Tibial artery (tissue), 4 donors: ENCODE measurements around the gene MRPS23.

Experiments
- DNase-seq, 2 donors: peaks; one replicate each; pipeline ENCODE4 v3.0.0-alpha.2; 2019
- H3K27ac ChIP-seq, 2 donors: fragments of 200-600 bp; sonication (generic) in 1 of 2; 1 replicate in 1 of 2; 2 replicates in 1 of 2; pipeline ENCODE4 v1.5.1; 2018 to 2019; ENCODE audit warnings: mild to moderate bottlenecking in 1 of 2
- H3K27me3 ChIP-seq, 2 donors: fragments of 200-600 bp; sonication (generic) in 1 of 2; one replicate each; pipeline versions ENCODE4 v1.5.1 to v1.6.0; 2016 to 2019
- H3K36me3 ChIP-seq, 3 donors: fragments of 200-600 bp; sonication (generic) in 2 of 3; one replicate each; pipeline ENCODE4 v1.5.1; 2016 to 2019; ENCODE audit warnings: mild to moderate bottlenecking in 2 of 3
- H3K4me1 ChIP-seq, 4 donors: fragments of 200-600 bp; sonication (generic) in 2 of 4; 1 replicate in 3 of 4; 2 replicates in 1 of 4; pipeline ENCODE4 v1.5.1; 2016 to 2019
- H3K4me3 ChIP-seq, 2 donors: fragments of 200-600 bp; sonication (generic) in 1 of 2; 1 replicate in 1 of 2; 2 replicates in 1 of 2; pipeline ENCODE4 v1.5.1; 2018 to 2019; ENCODE audit warnings: mild to moderate bottlenecking in 2 of 2
- H3K9me3 ChIP-seq, 3 donors: fragments of 200-600 bp; sonication (generic) in 1 of 3; one replicate each; pipeline ENCODE4 v1.5.1; 2016 to 2019
- intact Hi-C: fragments of 100-400 bp; cut with DNase I; formaldehyde crosslinking; loops from one replicate; pipeline ENCODE4 v1.15.0; 2023; ENCODE audit warnings: low total_unique reads
- TF ChIP-seq, protein P1 (sequence below), 2 experiments: fragments of 200-600 bp in 1 of 2; fragments of 450-650 bp in 1 of 2; IDR thresholded peaks; one replicate each; pipeline ENCODE4 v1.5.1; 2017 to 2019; ENCODE audit warnings: antibody characterized with exemption in 2 of 2, mild to moderate bottlenecking in 1 of 2, moderate library complexity in 1 of 2

The MRPS23 gene

DNA sequence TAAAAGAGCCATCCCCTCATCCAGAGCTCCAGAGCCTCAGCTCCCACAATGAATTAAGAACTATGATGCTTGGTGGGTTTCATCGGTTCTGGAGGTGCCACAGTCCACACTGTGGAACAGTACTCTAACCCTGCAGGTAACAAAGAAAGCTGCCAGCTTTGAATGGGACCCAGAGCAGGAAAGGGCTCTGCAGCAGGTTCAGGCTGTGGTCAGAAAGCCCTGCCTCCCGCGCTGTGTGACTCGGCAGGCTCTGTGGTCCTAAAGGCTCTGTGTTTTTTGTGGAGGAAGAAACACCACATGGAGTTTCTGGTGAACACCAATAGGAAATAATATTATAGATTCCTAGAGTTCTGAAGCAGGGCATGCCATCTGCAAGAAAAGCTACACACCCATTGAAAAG, 32.5 kb downstream of the MRPS23 start:
- H3K27me3 ChIP-seq: peaks cover 0 to 3% of the 10 kb centered on the region in 2 donors
- no peak for DNase-seq
- no peaks in the 10 kb centered on the region for H3K4me1 ChIP-seq
- no peaks in the 10 kb centered on the region for H3K36me3 ChIP-seq
- no peak overlapping the region for H3K27ac ChIP-seq
- TF ChIP-seq, protein P1, sequence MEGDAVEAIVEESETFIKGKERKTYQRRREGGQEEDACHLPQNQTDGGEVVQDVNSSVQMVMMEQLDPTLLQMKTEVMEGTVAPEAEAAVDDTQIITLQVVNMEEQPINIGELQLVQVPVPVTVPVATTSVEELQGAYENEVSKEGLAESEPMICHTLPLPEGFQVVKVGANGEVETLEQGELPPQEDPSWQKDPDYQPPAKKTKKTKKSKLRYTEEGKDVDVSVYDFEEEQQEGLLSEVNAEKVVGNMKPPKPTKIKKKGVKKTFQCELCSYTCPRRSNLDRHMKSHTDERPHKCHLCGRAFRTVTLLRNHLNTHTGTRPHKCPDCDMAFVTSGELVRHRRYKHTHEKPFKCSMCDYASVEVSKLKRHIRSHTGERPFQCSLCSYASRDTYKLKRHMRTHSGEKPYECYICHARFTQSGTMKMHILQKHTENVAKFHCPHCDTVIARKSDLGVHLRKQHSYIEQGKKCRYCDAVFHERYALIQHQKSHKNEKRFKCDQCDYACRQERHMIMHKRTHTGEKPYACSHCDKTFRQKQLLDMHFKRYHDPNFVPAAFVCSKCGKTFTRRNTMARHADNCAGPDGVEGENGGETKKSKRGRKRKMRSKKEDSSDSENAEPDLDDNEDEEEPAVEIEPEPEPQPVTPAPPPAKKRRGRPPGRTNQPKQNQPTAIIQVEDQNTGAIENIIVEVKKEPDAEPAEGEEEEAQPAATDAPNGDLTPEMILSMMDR (IDR thresholded peaks at IDR 0.05): no peak
- no peaks in the 10 kb centered on the region for H3K9me3 ChIP-seq
- H3K4me3 ChIP-seq: no peak overlapping the region
- intact Hi-C loops: no loop called here

DNA sequence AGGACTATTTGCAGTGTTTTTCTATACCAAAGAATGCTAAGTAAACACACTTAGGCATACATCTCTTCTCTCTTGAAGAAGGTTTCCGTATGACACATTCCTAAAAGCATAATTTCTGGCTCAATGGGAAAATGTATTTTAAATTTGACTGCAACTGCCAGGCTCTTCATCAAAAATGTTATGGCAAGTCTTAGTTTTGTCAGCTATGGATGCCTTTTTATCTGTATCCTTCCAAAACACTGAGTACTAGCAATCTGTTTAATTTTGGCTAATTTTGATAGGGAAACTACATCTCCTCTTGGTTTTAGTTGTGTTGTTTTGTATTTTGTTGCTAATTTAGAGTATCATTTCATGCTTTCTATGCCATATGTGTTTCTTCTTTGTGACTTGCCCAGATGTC, 35.4 kb downstream of the MRPS23 start:
- Histone ChIP-seq H3K9me3 (no peaks in the 10 kb centered on the region), H3K27ac (no peak overlapping the region), H3K36me3 (no peaks in the 10 kb centered on the region), H3K27me3 (peaks cover 0 to 3% of the 10 kb centered on the region in 2 donors), H3K4me1 (peaks cover 0 to 20% (median 13%) of the 10 kb centered on the region in 4 donors), H3K4me3 (no peak overlapping the region)
- DNase-seq: no peak
- intact Hi-C loops: no loop called here
- TF ChIP-seq, protein P1 (IDR thresholded peaks at IDR 0.05): no peak

DNA sequence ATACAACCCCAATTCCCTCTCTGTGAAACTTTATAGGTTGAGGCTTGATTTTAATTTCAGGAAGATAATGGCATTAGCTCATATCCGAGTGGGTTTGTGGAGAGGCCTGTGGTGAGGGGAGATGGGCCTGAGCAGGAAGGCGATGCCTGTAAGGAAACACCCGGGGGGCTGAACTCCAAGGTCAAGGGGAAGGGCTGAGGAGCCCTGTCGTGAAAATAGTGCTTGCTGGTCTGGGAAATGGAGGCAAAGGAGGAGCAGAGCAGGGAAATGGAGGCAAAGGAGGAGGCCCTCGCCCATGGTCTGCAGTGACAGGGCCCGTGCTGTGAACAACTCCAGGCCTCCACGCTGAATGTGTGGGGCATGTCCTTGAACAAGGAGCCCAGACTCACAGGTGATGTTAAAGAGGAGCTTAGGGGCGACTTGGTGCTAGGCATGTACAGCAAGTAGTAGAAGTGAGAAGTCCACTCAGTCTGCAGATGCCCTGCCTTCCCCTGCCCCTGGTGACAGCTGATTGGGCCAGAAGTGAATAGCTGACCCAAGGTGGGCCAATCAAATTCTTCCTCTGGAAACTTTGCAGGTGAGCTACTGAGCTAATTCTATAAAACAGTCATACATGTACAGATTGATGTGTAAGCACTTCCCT, 38.1 kb downstream of the MRPS23 start:
- intact Hi-C loops: no loop called here
- H3K4me1 ChIP-seq: peaks cover 0 to 20% (median 13%) of the 10 kb centered on the region in 4 donors
- no peaks in the 10 kb centered on the region for H3K36me3 ChIP-seq
- no peak for DNase-seq
- H3K27me3 ChIP-seq: no peaks in the 10 kb centered on the region
- H3K27ac ChIP-seq: peak overlapping the region; percentile 74 to 78
- TF ChIP-seq, protein P1 (IDR thresholded peaks at IDR 0.05): no peak
- no peaks in the 10 kb centered on the region for H3K9me3 ChIP-seq
- peak overlapping the region in 1 of 2 donors; percentile 50 for H3K4me3 ChIP-seq

DNA sequence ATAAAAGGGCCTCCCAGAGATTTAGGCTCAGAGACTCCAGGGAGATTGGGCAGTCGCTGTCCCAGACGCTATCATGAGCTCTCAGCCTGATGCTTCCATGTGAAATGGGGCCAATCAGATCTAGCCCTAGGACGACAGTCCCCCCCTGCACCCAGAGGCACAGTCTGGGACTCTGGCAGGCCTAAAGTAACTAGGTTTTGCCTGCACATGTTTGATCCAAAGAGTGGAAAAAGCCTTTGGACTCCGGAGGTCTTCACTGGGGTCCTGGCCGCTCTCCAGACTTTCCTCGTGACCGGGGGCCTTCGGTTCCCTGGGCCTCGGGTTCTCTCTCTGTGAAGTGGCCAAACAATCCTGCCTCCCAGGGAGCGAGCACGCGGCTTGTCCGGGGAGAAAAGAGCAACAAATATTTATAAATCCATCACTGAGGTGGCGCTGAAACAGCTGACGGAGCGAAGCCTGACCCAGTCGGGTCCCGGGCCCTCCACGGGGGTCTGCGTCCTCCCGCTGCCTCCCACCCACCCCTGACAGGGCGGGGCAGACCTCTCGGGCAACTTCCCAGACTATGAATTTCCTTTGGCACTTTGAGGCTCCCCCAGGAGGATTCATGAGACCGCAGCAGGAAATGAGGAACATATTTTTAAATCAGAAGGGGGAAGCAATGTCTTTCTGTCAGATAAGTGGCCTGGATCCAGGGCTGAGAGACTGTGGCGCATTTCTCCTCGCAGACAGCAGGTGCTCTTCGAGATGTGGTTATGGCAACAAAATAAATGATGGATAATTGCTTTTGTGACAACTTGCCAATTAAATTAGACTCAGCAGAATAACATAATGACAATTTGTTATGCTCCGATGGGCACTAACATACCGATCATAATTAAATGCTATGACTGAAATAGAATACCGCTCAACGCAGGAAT, 38.9 kb downstream of the MRPS23 start:
- Histone ChIP-seq H3K36me3 (no peaks in the 10 kb centered on the region), H3K4me3 (peak overlapping the region; percentile 34 to 50), H3K27ac (peak overlapping the region; percentile 74 to 78), H3K27me3 (no peaks in the 10 kb centered on the region), H3K9me3 (no peaks in the 10 kb centered on the region), H3K4me1 (peaks cover 0 to 20% (median 13%) of the 10 kb centered on the region in 4 donors)
- TF ChIP-seq, protein P1 (IDR thresholded peaks at IDR 0.05): no peak
- intact Hi-C loops: no loop called here
- DNase-seq: peak; percentile 32 to 73

DNA sequence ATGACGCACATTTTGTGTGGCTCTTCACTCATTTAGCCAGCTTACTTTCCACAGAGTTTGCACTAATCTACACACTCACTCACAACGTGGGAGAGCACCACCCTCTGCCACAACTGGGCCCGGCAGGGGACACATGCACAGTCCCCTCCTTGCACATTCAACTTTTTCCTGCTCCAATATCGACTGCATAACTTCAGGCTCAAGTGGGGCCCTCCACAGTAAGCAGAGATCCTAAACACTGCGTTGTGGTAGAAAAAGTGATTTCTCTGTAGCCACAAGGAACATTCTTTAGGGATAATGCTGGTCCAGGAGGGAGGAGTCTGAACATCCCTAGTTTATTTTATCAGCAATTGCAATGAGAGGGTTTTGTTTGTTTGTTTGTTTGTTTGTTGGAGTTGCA, 40.0 kb downstream of the MRPS23 start:
- intact Hi-C loops: loop anchor here (10.0 kb wide), 1 partner anchor 135 kb away; no protein-coding TSS in a partner anchor
- Histone ChIP-seq H3K36me3 (no peaks in the 10 kb centered on the region), H3K9me3 (no peaks in the 10 kb centered on the region), H3K4me3 (no peak overlapping the region), H3K27me3 (no peaks in the 10 kb centered on the region), H3K27ac (peak overlapping the region in 1 of 2 donors; percentile 74), H3K4me1 (peaks cover 0 to 20% (median 13%) of the 10 kb centered on the region in 4 donors)
- no peak for DNase-seq
- TF ChIP-seq, protein P1 (IDR thresholded peaks at IDR 0.05): no peak
